Central memory CD8-positive, alpha-beta T cell (primary cell): ENCODE measurements around the gene PNCK.
A peak's percentile ranks its signal among the peaks of the same experiment; 100 is the strongest.
"Not testable (repeated sequence)": the region's sequence is repeated elsewhere in the genome, so short reads cannot be mapped to it uniquely, and the experiment has no call there.

Experiments used
- ATAC-seq: fragments of 150-1000 bp; cut with Tn5 transposase; replicated peaks from 2 replicates; pipeline ENCODE4 v1.10.0; 2022; ENCODE audit warnings: mild to moderate bottlenecking, moderate FRiP score, moderate number of reproducible peaks; ENCODE audit not compliant: poor library complexity, severe bottlenecking; ENCODE audit errors: extremely low read depth
- DNase-seq, 2 donors: peaks; one replicate each; pipeline ENCODE4 v3.0.0; 2021; ENCODE audit warnings: low spot score in 2 of 2
- H3K27ac Mint-ChIP-seq: one replicate; pipeline ENCODE4 v1.8.0; 2022; ENCODE audit warnings: low read depth, mild to moderate bottlenecking, moderate library complexity, mixed read lengths
- H3K27me3 Mint-ChIP-seq: one replicate; pipeline ENCODE4 v1.8.0; 2022; ENCODE audit warnings: mixed read lengths
- H3K36me3 Mint-ChIP-seq: one replicate; pipeline ENCODE4 v1.8.0; 2022; ENCODE audit warnings: mild to moderate bottlenecking, moderate library complexity, mixed read lengths; ENCODE audit not compliant: insufficient read depth
- H3K4me1 Mint-ChIP-seq: one replicate; pipeline ENCODE4 v1.8.0; 2022; ENCODE audit warnings: mixed read lengths
- H3K4me3 Mint-ChIP-seq: one replicate; pipeline ENCODE4 v1.8.0; 2022; ENCODE audit warnings: mild to moderate bottlenecking, moderate library complexity, mixed read lengths
- H3K9me3 Mint-ChIP-seq: one replicate; pipeline ENCODE4 v1.8.0; 2022; ENCODE audit warnings: mixed read lengths

PNCK gene

DNA sequence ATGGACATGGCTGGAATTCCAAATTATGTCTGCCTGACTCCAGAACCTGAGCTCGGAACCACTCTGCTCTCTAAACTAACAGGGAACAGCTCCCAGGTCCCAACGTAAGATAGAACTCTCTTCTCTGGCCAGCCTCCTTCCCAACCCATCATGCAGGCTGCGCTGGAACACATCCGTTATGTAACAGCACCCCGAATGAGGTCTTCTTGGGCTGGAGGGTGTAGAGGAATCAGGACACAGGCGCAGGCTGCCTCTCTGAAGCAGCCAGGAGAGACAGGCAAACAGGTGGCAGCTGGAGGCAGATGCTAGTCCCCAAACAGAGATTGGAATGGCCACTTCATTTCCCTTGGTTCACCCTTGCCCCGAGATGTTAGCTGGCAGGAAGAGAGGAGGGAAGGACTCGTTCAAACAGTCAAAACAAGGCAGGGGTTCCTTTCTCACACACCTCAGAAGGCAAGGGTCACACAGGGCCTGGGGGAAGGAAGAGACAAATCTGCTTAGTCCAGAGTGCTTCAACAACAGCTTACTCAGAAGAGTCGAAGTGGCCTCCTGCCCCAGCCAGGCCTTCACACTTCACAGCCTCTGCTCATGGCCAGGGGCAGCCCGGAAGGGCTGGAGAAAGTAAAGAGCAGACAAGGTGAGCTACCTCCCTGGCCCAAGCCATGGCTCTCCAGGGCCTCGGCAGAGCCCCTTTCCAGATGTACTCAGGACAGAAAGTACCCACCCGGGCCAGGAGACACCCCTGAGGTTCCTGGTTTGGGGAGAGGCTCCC lies 31.2 kb upstream of the PNCK start:
- H3K9me3 Mint-ChIP-seq, ATAC-seq, H3K4me1 Mint-ChIP-seq, H3K4me3 Mint-ChIP-seq, DNase-seq, H3K36me3 Mint-ChIP-seq, H3K27me3 Mint-ChIP-seq: not testable (repeated sequence)
- peak overlapping the region; percentile 41 for H3K27ac Mint-ChIP-seq

DNA sequence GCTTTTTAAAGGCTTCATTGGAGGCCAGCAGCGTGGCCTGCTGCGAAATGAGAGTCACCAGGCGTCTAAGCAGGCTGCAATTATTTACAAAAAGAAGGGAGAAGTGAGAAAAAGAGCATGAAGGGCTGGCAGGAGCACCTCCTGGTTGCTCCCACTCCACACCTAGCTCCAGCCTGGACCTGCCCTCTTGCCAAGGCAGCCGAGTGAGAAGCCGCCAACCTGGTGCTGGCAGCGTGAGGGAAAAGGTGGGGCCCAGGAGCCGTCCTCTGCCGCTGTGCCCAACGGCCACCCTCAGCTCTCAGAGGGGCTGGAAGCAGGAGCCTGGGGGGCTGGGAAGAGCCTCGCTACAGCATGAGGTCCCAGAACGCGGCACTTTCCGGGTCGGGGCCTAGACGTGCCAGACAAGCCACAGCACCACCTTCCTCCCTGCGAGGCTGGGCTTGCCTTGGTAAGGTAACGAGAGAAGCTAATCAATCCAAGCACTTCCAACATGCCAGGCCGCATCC lies 30.5 kb upstream of the PNCK start:
- Mint-ChIP-seq H3K4me1 (peaks cover 7% of the 10 kb centered on the region), H3K27me3 (no peaks in the 10 kb centered on the region), H3K4me3 (no peak overlapping the region), H3K27ac (no peak overlapping the region), H3K36me3 (peaks cover 4% of the 10 kb centered on the region), H3K9me3 (no peaks in the 10 kb centered on the region)
- ATAC-seq (no peak), DNase-seq (no peak)

DNA sequence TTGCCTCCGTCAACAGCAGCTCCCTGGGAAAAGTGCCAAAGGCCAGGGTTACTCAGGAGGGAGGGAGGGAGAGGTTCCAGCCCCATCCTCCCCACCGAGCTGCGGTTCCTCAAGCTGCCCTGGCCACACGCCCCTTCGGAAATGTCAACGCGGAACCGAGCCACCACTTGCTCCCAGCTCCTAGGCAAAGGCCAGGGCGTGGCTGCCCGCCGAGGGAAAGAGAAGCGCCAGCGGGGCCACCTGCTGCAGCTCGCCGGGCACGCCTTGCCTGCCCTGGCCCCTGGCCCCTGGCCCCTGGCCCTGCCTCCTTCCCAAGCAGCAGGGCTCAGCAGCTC lies 29.4 kb upstream of the PNCK start:
- H3K4me1 Mint-ChIP-seq = peaks cover 7% of the 10 kb centered on the region
- H3K27me3 Mint-ChIP-seq = no peaks in the 10 kb centered on the region
- no peak overlapping the region for H3K27ac Mint-ChIP-seq
- ATAC-seq (no peak), DNase-seq (no peak)
- no peaks in the 10 kb centered on the region for H3K9me3 Mint-ChIP-seq
- H3K4me3 Mint-ChIP-seq = no peak overlapping the region
- peaks cover 1% of the 10 kb centered on the region for H3K36me3 Mint-ChIP-seq

DNA sequence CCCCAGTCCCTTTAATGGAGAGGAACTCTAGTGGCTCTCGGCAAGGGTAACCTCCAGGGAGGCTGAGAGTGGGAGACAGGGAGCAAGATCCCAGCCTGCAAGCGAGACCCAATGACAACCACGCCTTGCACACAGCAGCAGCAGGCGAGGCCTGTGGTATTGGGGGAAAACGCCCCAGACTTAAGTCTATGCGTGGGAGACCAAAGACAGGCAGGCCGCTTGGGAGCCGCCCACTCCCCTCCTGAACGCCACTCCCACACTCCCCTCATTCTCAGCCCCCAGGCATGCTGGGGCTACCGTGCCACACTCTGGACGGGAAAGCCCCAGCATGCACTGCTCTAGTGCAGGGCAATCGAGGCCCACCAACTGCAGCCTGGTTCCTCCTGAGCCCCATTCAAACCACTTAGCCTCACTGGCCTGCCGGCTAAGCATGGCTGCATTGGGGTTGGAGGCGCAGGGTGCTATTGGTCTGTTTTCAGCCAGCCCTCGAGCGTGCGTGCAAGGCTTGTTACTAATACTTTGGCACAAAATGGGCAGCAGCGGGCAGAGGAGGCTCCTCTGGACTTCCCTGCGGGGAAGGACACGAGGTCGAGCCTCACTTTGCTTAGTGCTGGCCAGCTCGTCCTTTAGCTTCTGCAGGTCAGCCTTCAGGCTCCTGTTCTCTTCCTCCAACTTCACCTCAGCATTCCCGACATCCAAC lies 28.9 kb upstream of the PNCK start:
- no peaks in the 10 kb centered on the region for H3K9me3 Mint-ChIP-seq
- peaks cover 1% of the 10 kb centered on the region for H3K36me3 Mint-ChIP-seq
- DNase-seq (no peak), ATAC-seq (no peak)
- no peak overlapping the region for H3K27ac Mint-ChIP-seq
- peaks cover 7% of the 10 kb centered on the region for H3K4me1 Mint-ChIP-seq
- no peaks in the 10 kb centered on the region for H3K27me3 Mint-ChIP-seq
- H3K4me3 Mint-ChIP-seq = no peak overlapping the region

DNA sequence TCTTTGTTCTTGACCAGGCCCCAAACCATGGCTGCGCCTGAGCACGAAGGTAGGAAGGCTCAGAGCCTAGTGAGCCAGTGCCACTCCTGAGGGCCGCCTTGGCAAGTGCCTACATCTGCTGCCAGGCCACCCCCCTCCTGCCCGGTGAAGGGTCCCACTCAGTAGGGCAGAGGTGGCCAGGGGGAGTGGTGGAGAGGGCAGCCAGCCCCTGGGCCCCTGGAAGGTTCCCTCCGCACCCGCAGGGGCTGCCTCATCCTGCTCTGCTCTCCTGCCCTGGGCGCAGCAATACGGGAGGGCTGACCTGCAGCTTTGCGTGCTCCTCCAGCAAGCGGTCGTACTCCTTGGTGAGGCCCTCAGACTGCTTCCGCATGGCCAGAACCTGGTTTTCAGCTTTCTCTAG lies 28.1 kb upstream of the PNCK start:
- Mint-ChIP-seq H3K27me3 (no peaks in the 10 kb centered on the region), H3K4me3 (no peak overlapping the region), H3K36me3 (peaks cover 5% of the 10 kb centered on the region), H3K4me1 (peaks cover 6% of the 10 kb centered on the region), H3K27ac (no peak overlapping the region), H3K9me3 (no peaks in the 10 kb centered on the region)
- DNase-seq (no peak), ATAC-seq (no peak)

DNA sequence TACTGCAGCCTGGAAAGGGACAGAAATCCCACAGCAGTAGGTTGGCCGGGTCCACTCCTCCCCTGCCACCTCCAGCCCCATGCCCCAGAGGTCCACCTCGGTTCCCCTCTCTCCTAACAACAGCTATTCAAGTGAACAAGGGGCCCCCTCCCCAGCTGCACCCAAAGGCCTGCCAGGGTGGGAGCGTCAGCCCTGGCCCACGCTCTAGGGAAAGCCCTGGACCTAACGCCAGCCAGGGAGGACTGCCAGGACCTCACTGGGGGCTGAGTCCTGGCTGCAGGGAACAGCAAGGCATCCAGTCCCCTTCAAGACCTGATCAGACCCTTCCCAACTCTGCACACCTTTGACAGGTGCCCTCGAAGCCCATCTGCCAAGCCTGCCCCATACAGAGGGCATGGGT lies 27.4 kb upstream of the PNCK start:
- Mint-ChIP-seq H3K27me3 (no peaks in the 10 kb centered on the region), H3K27ac (no peak overlapping the region), H3K36me3 (peaks cover 4% of the 10 kb centered on the region), H3K4me3 (no peak overlapping the region), H3K4me1 (no peaks in the 10 kb centered on the region), H3K9me3 (no peaks in the 10 kb centered on the region)
- ATAC-seq (no peak), DNase-seq (no peak)

DNA sequence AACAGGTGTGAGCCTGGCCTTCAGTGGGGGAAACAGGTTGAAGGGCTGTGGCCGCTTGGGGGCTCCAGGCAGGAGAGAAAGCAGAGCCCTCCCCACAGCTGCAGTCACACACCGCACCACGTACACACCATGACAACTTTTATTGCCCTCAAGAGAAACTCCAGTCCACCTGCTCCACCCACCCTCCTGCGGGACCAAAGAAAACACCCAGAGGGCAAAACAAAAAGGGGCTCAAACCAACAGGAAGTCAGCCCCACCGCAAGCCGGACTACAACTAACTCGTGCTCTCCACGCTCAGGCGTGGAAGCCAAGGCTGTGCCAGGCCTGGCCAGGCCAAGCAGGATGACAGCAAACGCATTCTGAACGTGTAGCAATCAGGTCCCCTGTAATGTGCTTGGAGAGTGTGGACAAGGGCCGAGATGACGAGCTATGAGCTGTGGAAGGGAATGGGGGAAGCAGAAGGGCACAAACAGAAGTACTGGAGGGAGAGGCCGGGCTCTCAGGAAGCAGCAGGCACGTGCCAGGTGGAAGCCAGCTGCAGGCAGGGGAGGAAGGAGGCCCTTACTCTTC lies 26.8 kb upstream of the PNCK start:
- no peak overlapping the region for H3K27ac Mint-ChIP-seq
- no peaks in the 10 kb centered on the region for H3K9me3 Mint-ChIP-seq
- no peak overlapping the region for H3K4me3 Mint-ChIP-seq

DNA sequence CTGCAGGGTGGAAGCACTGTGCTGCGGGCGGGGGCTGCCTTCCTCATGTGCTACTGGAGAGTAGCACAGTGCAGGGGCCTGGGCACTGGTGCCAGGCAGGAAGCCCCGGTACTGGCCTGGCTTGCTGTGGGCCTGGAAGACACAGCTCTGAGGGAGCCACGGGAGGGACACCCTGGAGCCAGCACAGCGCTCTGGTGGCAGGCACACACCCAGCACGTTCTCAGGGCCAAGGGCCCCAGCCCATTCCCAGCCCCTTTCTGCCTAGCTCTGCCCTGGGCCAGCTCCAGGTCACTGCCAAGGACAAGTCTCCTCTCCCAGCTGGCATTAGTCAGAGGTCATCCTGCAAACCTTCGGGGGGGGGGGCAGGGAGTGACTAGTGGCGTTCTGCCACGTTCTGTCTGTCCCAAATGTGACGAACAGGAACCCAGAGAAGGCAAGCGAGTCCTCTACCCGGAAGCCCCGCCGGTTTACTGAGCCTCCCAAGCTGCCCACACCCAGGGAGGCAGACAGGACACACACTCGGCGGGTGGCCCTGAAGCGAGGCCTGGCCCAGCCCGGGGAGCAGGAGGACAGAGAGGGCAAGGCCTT lies 26.3 kb upstream of the PNCK start:
- H3K4me3 Mint-ChIP-seq, H3K27ac Mint-ChIP-seq, H3K9me3 Mint-ChIP-seq, H3K27me3 Mint-ChIP-seq, H3K36me3 Mint-ChIP-seq, H3K4me1 Mint-ChIP-seq, ATAC-seq, DNase-seq: not testable (repeated sequence)

More for the DNA sequence above, 26.8 kb upstream of the PNCK start:
- DNase-seq = no peak
- Mint-ChIP-seq H3K27me3 (no peaks in the 10 kb centered on the region), H3K4me1 (no peaks in the 10 kb centered on the region), H3K36me3 (peaks cover 5% of the 10 kb centered on the region)
- no peak for ATAC-seq

DNA sequence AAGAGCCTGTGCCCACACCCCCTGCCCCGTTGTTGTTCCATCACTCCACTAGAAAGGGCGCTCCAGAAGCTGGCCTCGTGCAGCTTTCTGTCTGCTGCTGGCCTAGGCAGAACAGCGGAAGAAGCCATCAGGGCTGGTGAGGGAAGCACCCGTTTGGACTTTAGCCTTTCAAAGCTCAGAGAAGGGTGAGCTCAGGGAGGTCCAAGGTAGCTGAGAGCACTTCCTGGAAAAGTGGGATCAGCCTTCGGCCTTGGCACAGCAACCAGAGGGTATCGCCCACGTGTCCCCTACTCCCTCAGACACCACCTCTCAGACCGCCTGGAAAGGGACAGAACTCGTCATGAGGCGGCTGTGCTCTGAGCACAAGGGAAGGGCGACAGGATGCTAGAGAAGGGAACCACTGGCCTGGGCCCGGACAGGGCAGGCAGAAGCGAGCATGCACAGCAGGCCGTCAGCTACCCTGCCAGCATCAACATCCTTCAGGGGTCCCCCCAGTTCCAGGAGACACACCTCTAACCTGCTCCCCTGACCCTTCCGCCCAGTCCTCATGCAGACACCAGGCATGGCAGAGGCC lies 25.7 kb upstream of the PNCK start:
- H3K36me3 Mint-ChIP-seq, DNase-seq, H3K4me1 Mint-ChIP-seq, H3K27me3 Mint-ChIP-seq, ATAC-seq, H3K9me3 Mint-ChIP-seq, H3K27ac Mint-ChIP-seq, H3K4me3 Mint-ChIP-seq: not testable (repeated sequence)

DNA sequence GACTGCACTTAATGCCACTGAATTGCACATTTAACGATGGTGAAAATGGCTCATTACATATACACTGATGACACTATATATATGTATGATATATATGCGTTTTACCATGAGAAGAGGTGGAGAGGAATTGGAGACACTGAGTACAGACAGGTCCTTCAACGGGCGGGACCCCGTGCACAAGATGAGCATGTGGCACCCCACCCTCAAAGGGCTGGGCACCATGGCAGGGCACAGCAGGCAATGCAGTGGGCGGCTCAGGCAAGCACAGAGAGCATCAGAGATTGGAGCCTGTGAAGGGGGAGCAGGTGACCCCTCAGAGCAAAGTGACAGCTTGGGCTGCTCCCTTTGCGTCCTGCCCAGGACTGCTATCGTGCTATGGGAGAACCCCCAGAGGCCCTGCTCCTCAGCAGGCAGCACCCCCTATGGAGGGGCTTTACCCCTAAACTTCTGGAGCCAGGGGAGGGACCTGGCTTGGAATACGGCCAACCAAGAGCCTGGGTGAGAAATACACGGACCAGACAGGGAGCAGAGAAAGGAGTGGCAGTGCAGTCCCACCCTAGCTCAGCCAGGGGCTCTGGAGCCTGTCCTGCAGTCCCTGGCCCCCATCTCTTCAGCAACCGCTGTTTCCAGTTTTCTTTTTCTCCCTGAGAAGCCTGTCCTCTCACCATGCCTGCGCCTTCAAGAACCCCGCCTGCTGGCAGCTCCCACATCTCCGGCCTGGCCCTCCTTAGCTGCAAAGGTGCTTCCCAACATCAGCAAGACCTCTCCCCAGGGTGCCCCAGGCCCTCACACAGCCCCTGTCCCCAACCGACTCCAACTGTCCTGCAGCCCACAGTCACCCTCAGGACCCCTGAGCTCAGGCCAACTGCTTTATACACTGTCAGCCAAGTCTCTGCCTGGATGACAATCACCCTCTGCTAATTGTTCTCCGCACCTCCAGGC lies 24.6 kb upstream of the PNCK start:
- H3K4me3 Mint-ChIP-seq = no peak overlapping the region
- H3K27ac Mint-ChIP-seq = peak overlapping the region; percentile 73
- H3K36me3 Mint-ChIP-seq = peaks cover 5% of the 10 kb centered on the region
- no peak for ATAC-seq
- H3K9me3 Mint-ChIP-seq = no peaks in the 10 kb centered on the region
- no peak for DNase-seq
- no peaks in the 10 kb centered on the region for H3K4me1 Mint-ChIP-seq
- H3K27me3 Mint-ChIP-seq = no peaks in the 10 kb centered on the region

DNA sequence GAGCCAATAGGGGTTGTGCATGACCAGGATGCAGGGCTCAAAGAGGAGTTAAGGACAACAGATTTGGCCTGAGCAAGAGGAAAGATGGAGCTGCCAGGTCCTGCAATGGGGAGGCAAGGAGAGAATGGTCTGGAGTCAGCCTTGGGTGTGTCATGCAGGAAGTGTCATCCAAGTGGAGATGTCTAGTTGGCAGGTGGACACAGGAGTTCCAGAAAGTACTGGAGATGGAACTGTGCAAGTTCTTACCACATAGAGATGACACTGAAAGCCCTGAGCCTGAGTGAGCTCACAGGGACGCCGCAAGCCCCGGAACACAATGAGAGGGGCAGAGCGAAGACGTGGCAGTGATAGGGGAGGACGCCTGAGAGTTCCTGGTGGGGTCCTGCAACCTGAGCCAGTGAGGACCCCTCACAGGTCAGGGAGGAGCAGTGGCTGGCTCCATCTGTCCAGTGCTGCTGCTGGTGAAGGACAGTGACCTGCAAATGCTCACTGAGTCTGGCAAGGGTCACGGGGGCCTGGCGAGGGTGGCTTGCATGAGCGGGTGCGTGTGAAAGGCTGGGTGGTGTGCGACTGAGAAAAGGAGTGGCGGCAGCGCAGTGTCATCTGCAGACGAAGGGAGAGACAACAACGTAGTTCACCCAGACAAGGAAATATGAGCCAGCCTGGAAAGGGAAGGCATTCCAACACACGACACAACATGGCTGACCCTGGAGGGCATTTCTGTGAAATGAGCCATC lies 23.5 kb upstream of the PNCK start:
- H3K4me1 Mint-ChIP-seq, ATAC-seq, H3K36me3 Mint-ChIP-seq, H3K4me3 Mint-ChIP-seq, DNase-seq, H3K27me3 Mint-ChIP-seq, H3K9me3 Mint-ChIP-seq: not testable (repeated sequence)
- peak overlapping the region; percentile 71 for H3K27ac Mint-ChIP-seq
